Dermis blood vessel endothelial cell (primary cell): ENCODE results near the gene RAD1. TPM values are rescaled to one million over a fixed set of nuclear protein-coding genes. Genes with fewer than 3 reads are reported as not detected.
A peak's percentile ranks its signal among the peaks of the same experiment; 100 is the strongest.
"Not testable (repeated sequence)": the region's sequence is repeated elsewhere in the genome, so short reads cannot be mapped to it uniquely, and the experiment has no call there.

Experiments used
- DNase-seq: peaks from one replicate; pipeline ENCODE4 v3.0.0; 2010
- total RNA-seq: library from RNA; depleted of rRNA; stranded (reverse); fragments of >200 nt; gene quantifications from 2 replicates; pipeline ENCODE4 v1.2.3, GENCODE V29; 2014

The RAD1 gene
- 13.8 and 18.5 TPM in 2 replicates for total RNA-seq

GRCh38 chr5:34915139-34915855 lies at the start of gene RAD1, which contains the start of gene BRIX1:
RAD1 (minus strand) TSS chr5:34915504; CDS start chr5:34914892, 612 bp downstream.
BRIX1 (plus strand) TSS chr5:34915711; CDS start chr5:34915739, 28 bp downstream.
- peak; percentile 99 for DNase-seq

- no peak for DNase-seq
Measured at GRCh38 chr5:34959323-34959722, 44.0 kb upstream of the RAD1 start.

- DNase-seq, result peak; percentile 57
Measured at GRCh38 chr5:34957857-34958690, 42.8 kb upstream of the RAD1 start.

- DNase-seq, result no peak
Measured at GRCh38 chr5:34957321-34957720, 42.0 kb upstream of the RAD1 start.

GRCh38 chr5:34944460-34945047 lies 29.2 kb upstream of the RAD1 start:
- DNase-seq, result no peak

GRCh38 chr5:34944044-34944443 lies 28.7 kb upstream of the RAD1 start:
- DNase-seq, result no peak

- DNase-seq, result no peak
Measured at GRCh38 chr5:34941936-34942335, 26.6 kb upstream of the RAD1 start.

GRCh38 chr5:34932947-34933346 lies 17.6 kb upstream of the RAD1 start:
- no peak for DNase-seq

GRCh38 chr5:34930870-34931269 lies 15.6 kb upstream of the RAD1 start:
- no peak for DNase-seq

- DNase-seq, result peak; percentile 44
Measured at GRCh38 chr5:34930462-34930844, 15.1 kb upstream of the RAD1 start.

GRCh38 chr5:34929720-34930461 lies 14.6 kb upstream of the RAD1 start:
- DNase-seq, result peak; percentile 84

- DNase-seq, result peak; percentile 98
Measured at GRCh38 chr5:34929134-34929719, 13.9 kb upstream of the RAD1 start, which contains the start of gene DNAJC21. DNAJC21 (plus strand) TSS chr5:34929559; CDS start chr5:34929820, 261 bp downstream.

GRCh38 chr5:34928267-34928666 lies 13.0 kb upstream of the RAD1 start:
- DNase-seq, result no peak

GRCh38 chr5:34927785-34928184 lies 12.5 kb upstream of the RAD1 start:
- DNase-seq, result no peak

- no peak for DNase-seq
Measured at GRCh38 chr5:34926318-34926888, 11.1 kb upstream of the RAD1 start.

GRCh38 chr5:34924462-34924765 lies 9.1 kb upstream of the RAD1 start:
- DNase-seq, result no peak

GRCh38 chr5:34923694-34924461 lies 8.6 kb upstream of the RAD1 start:
- peak; percentile 84 for DNase-seq

- not testable (repeated sequence) for DNase-seq
Measured at GRCh38 chr5:34923256-34923655, 8.0 kb upstream of the RAD1 start.

GRCh38 chr5:34919077-34919476 lies 3.8 kb upstream of the RAD1 start:
- no peak for DNase-seq

GRCh38 chr5:34918025-34918424 lies 2.7 kb upstream of the RAD1 start:
- DNase-seq, result no peak

- DNase-seq, result no peak
Measured at GRCh38 chr5:34916518-34916917, 1.2 kb upstream of the RAD1 start.
